Measurements from ENCODE around the gene GRAP2.

- TF ChIP-seq, protein P1, sequence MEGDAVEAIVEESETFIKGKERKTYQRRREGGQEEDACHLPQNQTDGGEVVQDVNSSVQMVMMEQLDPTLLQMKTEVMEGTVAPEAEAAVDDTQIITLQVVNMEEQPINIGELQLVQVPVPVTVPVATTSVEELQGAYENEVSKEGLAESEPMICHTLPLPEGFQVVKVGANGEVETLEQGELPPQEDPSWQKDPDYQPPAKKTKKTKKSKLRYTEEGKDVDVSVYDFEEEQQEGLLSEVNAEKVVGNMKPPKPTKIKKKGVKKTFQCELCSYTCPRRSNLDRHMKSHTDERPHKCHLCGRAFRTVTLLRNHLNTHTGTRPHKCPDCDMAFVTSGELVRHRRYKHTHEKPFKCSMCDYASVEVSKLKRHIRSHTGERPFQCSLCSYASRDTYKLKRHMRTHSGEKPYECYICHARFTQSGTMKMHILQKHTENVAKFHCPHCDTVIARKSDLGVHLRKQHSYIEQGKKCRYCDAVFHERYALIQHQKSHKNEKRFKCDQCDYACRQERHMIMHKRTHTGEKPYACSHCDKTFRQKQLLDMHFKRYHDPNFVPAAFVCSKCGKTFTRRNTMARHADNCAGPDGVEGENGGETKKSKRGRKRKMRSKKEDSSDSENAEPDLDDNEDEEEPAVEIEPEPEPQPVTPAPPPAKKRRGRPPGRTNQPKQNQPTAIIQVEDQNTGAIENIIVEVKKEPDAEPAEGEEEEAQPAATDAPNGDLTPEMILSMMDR (IDR thresholded peaks at IDR 0.05): no peak
- no peak for TF ChIP-seq POLR2A (IDR thresholded peaks at IDR 0.05)
These were observed 49.3 kb downstream of the GRAP2 start for GRCh38 chr22:39949964-39950737.
